HUES64 (cell line): Measurements from ENCODE around the gene RAB3C.

Experiments used
- H3K27ac ChIP-seq: 2 replicates; pipeline ENCODE4 v1.7.0; 2013; ENCODE audit warnings: low read depth, low read length, inconsistent platforms
- H3K27me3 ChIP-seq: 2 replicates; pipeline ENCODE4 v1.6.1; 2013; ENCODE audit warnings: mild to moderate bottlenecking, low read length; ENCODE audit not compliant: insufficient read depth
- H3K36me3 ChIP-seq: 2 replicates; pipeline ENCODE4 v1.6.1; 2013; ENCODE audit warnings: mild to moderate bottlenecking, low read length; ENCODE audit not compliant: insufficient read depth
- H3K4me1 ChIP-seq: 2 replicates; pipeline ENCODE4 v1.6.1; 2013; ENCODE audit warnings: mild to moderate bottlenecking, low read length, moderate library complexity; ENCODE audit not compliant: insufficient read depth
- H3K4me3 ChIP-seq: 2 replicates; pipeline ENCODE4 v1.5.1; 2013; ENCODE audit warnings: mild to moderate bottlenecking, low read length, moderate library complexity
- H3K9ac ChIP-seq: 2 replicates; pipeline ENCODE4 v1.6.1; 2013; ENCODE audit warnings: mild to moderate bottlenecking, low read depth, low read length
- H3K9me3 ChIP-seq: 2 replicates; pipeline ENCODE4 v1.6.1; 2013; ENCODE audit warnings: low read depth, low read length; ENCODE audit not compliant: insufficient read depth
- WGBS: fragments of 150-250, 120-280 bp; methylation state at CpG from one replicate; pipeline ENCODE4 v1.1.7; 2013; ENCODE audit warnings: missing lambda C conversion rate; 5-methylcytosine and 5-hydroxymethylcytosine counted together

The RAB3C gene

DNA sequence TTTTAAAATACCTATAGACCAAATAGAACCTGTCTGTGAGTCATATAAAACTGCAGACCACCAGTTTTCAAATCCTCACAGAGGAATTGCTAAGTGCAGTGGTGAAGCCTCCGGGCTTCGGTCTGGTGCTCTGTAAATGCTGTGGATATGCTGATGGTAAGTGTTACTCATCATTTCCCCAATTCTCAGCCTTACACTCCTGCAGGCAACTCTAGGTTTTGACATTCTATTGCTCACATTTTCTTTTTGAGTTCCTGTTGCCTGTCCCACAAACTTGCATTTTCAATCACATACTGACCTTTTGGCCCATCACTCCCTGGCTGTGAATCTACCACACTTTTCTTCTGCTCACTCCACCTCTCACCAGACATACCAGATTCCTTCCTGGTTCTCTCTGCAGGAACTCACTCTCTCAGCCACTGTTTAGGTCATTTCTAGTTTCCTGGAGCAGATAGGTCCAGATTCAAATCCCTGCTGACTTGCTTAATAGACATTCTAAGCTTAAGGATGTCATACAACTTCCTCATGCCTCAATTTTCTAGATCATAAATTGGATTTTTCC lies 192.9 kb downstream of the RAB3C start:
- Histone ChIP-seq H3K27ac (no peak overlapping the region), H3K4me1 (no peaks in the 10 kb centered on the region), H3K9ac (no peak overlapping the region), H3K36me3 (no peaks in the 10 kb centered on the region), H3K4me3 (no peak overlapping the region), H3K9me3 (no peaks in the 10 kb centered on the region), H3K27me3 (no peaks in the 10 kb centered on the region)
- WGBS, result no CpG with 5 or more reads among the region's 2 CpGs

DNA sequence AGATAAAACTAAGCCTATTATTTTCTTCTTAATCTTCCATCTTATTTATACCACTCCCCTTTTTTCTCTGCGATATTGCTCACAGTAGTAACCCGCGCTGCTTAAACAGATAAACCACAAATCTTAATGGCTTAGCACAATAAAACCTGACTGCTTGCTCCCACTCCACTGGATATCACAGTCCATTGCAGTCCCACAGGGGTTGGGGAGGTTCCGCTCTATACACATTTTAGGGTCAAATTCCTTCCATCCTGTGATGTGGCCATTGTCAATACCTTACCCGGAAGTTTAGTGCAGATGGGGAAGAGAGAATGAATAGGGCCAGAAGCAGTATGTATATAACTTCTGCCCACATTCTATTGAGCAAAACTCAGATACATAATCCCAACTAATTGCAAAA lies 193.7 kb downstream of the RAB3C start:
- Histone ChIP-seq H3K36me3 (no peaks in the 10 kb centered on the region), H3K4me3 (no peak overlapping the region), H3K27me3 (no peaks in the 10 kb centered on the region), H3K9me3 (no peaks in the 10 kb centered on the region), H3K27ac (no peak overlapping the region), H3K4me1 (no peaks in the 10 kb centered on the region), H3K9ac (no peak overlapping the region)
- WGBS, result 90% methylated on average over 4 of the region's 5 CpGs

DNA sequence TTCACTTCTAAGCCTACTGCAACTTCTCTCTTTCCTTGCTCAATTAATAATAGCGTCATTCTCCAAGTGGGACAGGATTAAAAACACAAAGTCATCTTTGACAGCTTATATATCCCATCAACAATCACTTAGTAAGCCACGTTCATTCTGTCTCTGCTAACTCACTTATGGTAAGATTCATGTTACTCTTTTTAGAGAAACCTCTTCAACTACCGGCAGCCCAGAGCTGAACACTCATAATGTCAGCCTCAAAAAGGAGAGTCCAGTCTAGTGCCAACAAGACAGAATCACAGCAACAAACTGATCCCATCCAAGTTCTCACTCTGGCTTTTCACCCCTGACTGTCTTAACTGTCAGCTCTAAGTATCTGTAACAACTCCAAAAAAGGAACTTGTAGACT lies 196.0 kb downstream of the RAB3C start:
- H3K9ac ChIP-seq, result no peak overlapping the region

DNA sequence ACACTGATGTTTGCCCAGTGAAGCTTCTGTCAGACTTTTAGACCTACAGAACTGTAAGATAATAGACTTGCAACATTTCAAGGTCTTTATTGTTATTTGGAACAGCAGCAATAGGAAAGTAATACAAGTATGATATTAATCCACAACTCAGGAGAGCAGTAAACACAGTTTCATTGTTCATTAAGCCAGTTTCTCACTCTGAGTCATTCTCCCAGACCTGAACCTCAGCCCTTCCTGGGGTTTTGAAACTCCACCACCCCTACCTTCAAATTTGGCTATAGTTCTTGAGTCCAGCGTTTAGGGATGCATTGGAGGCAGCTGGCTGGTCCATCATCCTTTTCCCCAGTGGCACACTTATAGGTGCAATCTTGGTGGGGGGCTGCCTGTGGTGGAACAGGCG lies 203.2 kb downstream of the RAB3C start:
- Histone ChIP-seq H3K4me3 (no peak overlapping the region), H3K27me3 (no peaks in the 10 kb centered on the region)
- 90% methylated on average over 2 of the region's 2 CpGs for WGBS

More for the DNA sequence above, 196.0 kb downstream of the RAB3C start:
- H3K27me3 ChIP-seq, result no peaks in the 10 kb centered on the region
- WGBS, result 89% methylated on average over 3 of the region's 3 CpGs
- H3K36me3 ChIP-seq, result no peaks in the 10 kb centered on the region
- no peaks in the 10 kb centered on the region for H3K9me3 ChIP-seq
- H3K4me3 ChIP-seq, result no peak overlapping the region
- no peaks in the 10 kb centered on the region for H3K4me1 ChIP-seq
- no peak overlapping the region for H3K27ac ChIP-seq

DNA sequence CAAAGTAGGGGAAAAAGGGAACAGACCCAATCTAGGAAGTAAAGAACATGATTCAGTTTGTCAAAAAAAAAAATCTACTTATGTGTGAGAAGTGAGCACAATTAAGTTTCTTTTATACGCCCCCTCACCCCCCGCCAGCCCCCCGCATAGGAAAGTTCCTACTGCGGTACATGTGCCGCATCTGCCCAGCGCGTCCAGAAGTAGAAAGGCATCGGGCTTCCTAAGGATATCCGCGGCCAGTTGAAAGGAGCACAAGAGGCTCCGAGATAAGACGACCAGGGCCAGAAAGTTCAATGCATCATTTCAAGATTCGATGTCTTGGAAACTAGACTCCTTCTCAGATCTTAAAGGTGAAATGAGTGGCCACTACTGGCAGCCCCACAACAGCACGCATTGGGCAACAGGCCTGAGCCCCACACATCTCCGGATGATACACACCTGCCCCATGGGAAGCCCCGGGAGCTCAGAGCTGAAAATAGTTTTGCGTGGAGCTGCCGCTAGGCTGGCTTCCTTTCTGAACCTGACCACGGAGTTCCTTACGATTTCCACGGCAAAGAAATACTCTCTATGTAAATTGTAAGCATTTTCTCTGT lies 203.9 kb downstream of the RAB3C start:
- WGBS, result 97% methylated on average over 21 of the region's 21 CpGs
- Histone ChIP-seq H3K9ac (no peak overlapping the region), H3K9me3 (no peaks in the 10 kb centered on the region), H3K36me3 (no peaks in the 10 kb centered on the region), H3K4me3 (no peak overlapping the region), H3K27me3 (no peaks in the 10 kb centered on the region), H3K4me1 (no peaks in the 10 kb centered on the region), H3K27ac (no peak overlapping the region)

More for the DNA sequence above, 203.2 kb downstream of the RAB3C start:
- no peak overlapping the region for H3K9ac ChIP-seq
- no peaks in the 10 kb centered on the region for H3K36me3 ChIP-seq
- no peaks in the 10 kb centered on the region for H3K4me1 ChIP-seq
- no peaks in the 10 kb centered on the region for H3K9me3 ChIP-seq
- no peak overlapping the region for H3K27ac ChIP-seq

DNA sequence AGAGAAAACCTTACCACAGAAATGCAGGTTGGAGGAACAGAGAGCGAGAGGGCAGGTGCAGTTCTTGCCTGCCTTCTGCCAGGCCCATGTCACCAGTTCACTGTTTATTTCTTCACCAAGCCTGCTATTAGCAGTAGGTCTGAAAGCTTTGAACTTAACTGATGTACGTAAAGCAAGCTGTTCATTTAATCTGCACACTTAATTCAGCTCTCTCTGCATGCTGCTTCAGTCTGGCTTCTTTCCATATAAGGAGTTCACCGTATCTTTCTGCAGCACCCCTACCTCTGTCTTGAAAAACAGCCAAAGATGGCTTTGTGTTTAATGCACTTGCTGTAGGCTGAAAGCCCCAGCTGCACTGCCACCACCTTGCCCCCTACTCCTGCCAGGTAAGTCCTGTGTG lies 205.1 kb downstream of the RAB3C start:
- 59% methylated on average over 3 of the region's 3 CpGs for WGBS
- Histone ChIP-seq H3K27ac (no peak overlapping the region), H3K27me3 (no peaks in the 10 kb centered on the region), H3K36me3 (no peaks in the 10 kb centered on the region), H3K9ac (no peak overlapping the region), H3K4me3 (no peak overlapping the region), H3K4me1 (no peaks in the 10 kb centered on the region), H3K9me3 (no peaks in the 10 kb centered on the region)

DNA sequence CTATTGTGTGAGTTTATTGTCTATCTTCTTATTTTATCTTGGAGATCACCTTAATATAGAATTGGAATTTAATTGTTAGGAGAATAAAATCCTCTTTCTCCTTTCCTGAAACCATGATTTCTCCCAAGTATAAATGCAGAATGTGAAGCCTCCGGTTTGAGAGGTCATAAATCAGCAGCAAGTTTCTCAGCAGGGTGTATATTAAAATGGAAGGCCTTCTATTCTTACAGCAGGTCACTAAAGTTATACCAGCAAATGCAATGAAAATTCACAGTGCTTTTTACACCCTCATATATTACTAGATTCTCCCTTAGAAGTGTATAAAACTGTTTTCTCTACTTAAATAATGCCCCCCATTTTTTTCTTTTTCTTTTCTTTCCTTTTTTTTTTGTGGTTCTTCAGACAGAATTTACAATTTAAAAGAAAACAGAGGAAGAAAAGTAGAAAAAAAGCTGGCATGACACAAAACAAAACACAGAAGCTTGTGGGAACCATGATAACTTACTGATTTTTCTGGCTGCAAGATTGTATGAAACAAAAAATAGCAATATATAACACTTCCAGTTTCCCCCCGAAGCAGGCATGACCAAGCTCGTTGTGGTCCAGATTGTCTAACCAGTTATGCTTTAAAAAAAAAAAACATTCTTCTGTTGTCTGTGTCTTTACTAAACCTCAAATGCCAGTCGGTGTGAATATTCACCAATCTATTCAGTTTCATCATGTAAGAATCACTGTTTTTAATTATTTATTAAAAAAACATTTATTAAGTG lies 211.2 kb downstream of the RAB3C start:
- Histone ChIP-seq H3K27ac (no peak overlapping the region), H3K27me3 (no peaks in the 10 kb centered on the region), H3K4me3 (no peak overlapping the region), H3K4me1 (0 out of 2 replicates have a peak, but pooled peaks cover 5% of the 10 kb centered on the region), H3K9ac (no peak overlapping the region), H3K9me3 (no peaks in the 10 kb centered on the region), H3K36me3 (no peaks in the 10 kb centered on the region)
- WGBS, result 89% methylated on average over 2 of the region's 4 CpGs

DNA sequence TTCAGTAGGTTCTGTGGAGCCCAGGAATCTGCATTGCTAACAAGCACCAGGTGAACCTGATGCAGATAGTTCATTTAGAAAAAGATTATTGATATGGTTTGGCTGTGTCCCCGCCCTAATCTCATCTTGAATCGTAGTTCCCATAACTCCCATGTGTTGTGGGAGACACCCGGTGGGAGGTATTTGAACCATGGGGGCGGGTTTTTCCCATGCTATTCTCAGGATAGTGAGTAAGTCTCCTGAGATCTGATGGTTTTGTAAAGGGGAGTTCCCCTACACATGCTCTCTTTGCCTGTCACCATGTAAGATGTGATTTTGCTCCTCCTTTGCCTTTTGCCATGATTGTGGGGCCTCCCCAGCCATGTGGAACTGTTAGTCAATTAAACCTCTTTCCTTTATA lies 212.0 kb downstream of the RAB3C start:
- WGBS, result 90% methylated on average over 4 of the region's 4 CpGs

DNA sequence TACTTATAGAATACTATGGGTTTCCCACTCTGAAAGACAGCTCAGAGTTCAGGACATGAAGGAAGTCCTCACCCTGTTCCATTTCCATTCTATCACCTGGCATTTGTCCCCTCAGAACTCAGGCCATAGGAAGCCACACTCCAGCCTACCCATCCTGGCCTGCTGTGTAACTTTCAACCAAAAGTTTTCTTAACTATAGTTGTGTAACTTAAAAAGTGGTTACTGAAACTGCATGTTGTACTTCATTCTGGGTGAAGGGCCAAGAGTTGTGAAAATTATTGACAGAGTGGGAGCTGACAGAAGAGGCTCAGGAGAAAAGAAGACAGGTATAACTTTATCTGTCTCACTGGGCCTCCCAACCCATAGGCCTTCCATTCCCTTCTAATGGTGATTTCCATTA lies 212.5 kb downstream of the RAB3C start:
- no peaks in the 10 kb centered on the region for H3K36me3 ChIP-seq
- no peaks in the 10 kb centered on the region for H3K27me3 ChIP-seq
- H3K4me1 ChIP-seq, result peaks cover 5% of the 10 kb centered on the region; the same call in 1 of the 2 replicates
- no peak overlapping the region for H3K27ac ChIP-seq
- no peak overlapping the region for H3K4me3 ChIP-seq
- no peaks in the 10 kb centered on the region for H3K9me3 ChIP-seq
- H3K9ac ChIP-seq, result no peak overlapping the region

More for the DNA sequence above, 212.0 kb downstream of the RAB3C start:
- no peak overlapping the region for H3K9ac ChIP-seq
- H3K36me3 ChIP-seq, result no peaks in the 10 kb centered on the region
- no peaks in the 10 kb centered on the region for H3K9me3 ChIP-seq
- no peaks in the 10 kb centered on the region for H3K27me3 ChIP-seq
- no peak overlapping the region for H3K4me3 ChIP-seq
- 0 out of 2 replicates have a peak, but pooled peaks cover 5% of the 10 kb centered on the region for H3K4me1 ChIP-seq
- no peak overlapping the region for H3K27ac ChIP-seq

DNA sequence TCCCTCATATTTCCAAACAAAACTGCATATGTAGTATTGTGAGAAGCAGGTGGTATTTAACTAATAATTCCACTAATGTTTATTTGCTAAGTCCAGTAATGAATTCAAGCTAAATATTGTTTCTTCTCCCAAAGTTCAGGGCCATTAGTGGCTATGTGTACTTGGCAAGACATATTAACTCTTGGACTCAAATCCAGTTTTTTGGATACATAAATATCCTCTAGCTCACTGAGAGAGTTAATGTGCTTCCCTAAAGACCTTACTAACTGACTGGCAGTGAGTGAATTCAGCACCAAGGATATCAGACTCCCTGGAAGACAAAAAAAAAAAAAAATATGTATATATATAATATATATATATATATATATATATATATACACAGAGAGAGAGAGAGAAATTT lies 214.1 kb downstream of the RAB3C start:
- Histone ChIP-seq H3K27ac (no peak overlapping the region), H3K4me1 (peaks cover 5% of the 10 kb centered on the region; the same call in 1 of the 2 replicates), H3K9ac (no peak overlapping the region), H3K9me3 (no peaks in the 10 kb centered on the region), H3K36me3 (no peaks in the 10 kb centered on the region), H3K4me3 (no peak overlapping the region), H3K27me3 (no peaks in the 10 kb centered on the region)

DNA sequence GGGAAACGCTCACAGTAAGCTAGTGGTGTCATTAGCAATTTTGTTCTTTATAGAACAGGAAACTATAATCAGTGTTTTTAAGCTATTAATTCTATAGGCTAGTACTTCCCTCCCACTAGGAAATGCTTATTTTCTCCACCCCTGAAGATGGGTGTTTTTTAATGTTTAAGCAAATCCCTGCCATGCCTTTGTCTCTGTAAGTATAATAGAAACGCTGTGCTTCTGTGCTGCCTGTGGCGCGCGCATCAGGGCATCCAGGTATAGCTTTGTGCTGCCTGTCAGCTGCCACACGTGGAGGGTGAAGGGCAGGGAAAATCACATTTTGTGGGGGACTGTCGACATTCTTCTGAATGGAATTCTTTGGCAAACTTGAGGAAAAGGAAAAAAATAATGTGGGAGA lies 217.5 kb downstream of the RAB3C start:
- no peaks in the 10 kb centered on the region for H3K9me3 ChIP-seq
- 87% methylated on average over 6 of the region's 7 CpGs for WGBS
- no peak overlapping the region for H3K9ac ChIP-seq
- H3K4me3 ChIP-seq, result no peak overlapping the region
- H3K4me1 ChIP-seq, result peaks cover 7% of the 10 kb centered on the region
- no peak overlapping the region for H3K27ac ChIP-seq
- no peaks in the 10 kb centered on the region for H3K27me3 ChIP-seq
- no peaks in the 10 kb centered on the region for H3K36me3 ChIP-seq
